ENCODE results near the gene CPLX1.

- TF ChIP-seq CTCF (conservative IDR thresholded peaks at IDR 0.05): peak; percentile 96
- no peak for TF ChIP-seq EZH2 (IDR thresholded peaks at IDR 0.05; ENCODE audit: low read depth)
Measured at GRCh38 chr4:742742-743311, 83.1 kb downstream of the CPLX1 start.

All from PC-9 (cell line).